GM21786 (cell line): ENCODE measurements around the gene RAB5B.
A peak's percentile ranks its signal among the peaks of the same experiment; 100 is the strongest.
"Not testable (repeated sequence)": the region's sequence is repeated elsewhere in the genome, so short reads cannot be mapped to it uniquely, and the experiment has no call there.

Experiments
- ATAC-seq: cut with Tn5 transposase; IDR thresholded peaks from one replicate; pipeline ENCODE4 v1.9.1; 2021; ENCODE audit not compliant: unreplicated experiment

Gene RAB5B

DNA sequence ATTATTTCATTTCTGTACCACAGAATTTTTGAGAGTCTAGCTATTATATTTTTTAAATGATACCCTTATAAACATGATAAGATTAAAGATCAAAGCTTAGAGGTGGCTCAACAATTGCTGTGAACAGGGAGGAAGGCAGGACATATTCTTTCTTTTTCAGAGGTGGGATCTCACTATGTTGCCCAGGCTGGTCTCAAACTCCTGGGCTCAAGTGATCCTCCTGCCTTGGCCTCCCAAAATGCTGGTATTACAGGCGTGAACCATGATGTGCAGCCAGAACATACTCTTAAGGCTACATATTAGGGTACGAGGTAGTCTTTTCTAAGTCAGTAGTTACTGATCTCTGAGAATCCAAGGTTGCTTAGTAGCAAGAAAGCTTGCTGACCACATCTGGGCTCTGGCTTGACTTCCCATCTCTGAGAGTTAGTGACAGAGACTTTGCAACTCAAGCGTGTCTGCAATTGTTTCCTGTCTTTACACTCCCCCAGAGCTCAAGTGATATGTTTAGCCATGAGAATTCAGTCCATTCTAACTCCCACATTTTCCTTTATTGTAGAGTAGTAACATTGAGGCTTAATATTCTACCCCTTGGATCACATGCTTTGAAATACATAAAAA lies 8.6 kb downstream of the RAB5B start:
- peak; percentile 93 for ATAC-seq

DNA sequence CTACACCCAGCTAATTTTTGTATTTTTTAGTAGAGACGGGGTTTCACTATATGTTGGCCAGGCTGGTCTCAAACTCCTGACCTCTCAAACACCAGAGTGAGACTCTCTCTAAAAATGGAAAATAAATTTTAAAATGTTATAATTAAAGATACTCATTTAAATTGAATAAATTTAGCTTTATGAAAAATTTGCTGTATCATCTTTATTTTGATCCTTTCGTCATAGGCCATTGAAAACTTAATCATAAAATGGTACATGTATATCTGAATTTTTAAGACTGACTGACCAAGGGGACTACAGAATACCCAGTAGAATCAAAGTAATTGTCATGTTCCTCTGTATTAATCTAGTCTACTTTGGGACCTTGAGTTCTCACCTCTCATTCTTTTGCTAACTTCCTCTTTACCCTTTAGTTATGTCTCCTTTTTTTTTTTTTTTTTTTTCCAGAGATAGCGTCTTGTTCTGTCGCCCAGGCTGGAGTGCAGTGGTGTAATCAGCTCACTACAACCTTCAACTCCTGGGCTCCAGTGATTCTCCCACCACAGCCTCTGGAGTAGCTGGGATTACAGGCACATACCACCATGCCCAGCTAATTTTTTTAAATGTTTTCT lies 9.5 kb downstream of the RAB5B start:
- ATAC-seq = no peak

DNA sequence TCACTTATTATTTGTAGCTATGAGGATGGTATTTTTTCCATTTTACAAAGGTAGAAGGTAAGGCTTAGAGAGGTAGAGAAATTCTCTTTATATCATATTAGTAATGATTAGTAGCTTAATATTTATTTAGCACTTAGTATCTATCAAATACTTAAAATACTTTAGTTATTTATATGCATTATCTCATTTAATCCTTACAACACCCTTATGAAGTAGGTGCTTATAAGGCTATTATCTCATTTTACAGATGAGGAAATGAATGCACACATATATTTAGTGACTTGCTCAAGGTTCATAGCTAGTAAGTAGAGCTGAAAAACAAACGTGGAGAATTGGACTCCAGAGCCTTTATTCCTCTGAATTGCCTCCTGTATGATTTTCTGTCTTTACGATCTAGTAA lies 11.0 kb downstream of the RAB5B start:
- ATAC-seq = no peak

DNA sequence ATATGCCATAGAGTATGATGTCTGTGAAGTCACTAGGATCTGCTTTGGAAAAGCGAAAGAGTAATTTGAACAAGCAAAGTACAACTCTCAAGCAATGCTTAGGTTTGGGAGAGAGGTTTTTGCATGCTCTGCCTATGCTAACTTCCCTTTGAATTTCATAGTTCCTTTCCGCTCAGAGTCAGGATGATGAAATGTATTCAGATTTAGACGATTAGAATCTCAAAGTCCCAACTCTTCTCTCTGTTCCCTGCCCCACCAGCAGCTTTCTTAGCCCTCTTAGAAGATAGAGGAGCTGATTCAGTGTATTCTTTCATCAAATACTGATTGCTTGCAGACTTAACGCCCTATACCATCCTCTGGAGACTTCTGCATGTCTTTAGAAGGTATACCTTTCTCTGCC lies 11.5 kb downstream of the RAB5B start:
- no peak for ATAC-seq

DNA sequence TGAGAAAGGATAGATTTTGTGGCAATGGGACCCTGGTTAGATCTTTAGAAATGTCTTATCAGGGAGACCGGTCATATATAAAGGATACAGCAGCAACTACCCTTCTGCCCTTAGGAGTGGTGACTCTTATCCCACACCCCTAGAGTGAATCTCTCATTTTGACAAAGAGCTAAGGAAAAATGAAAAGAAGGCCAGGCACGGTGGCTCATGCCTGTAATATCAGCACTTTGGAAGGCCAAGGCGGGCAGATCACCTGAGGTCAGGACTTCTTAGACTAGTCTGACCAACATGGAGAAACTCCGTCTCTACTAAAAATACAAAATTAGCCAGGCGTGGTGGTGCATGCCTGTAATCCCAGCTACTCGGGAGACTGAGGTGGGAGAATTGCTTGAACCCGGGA lies 12.1 kb downstream of the RAB5B start:
- not testable (repeated sequence) for ATAC-seq

DNA sequence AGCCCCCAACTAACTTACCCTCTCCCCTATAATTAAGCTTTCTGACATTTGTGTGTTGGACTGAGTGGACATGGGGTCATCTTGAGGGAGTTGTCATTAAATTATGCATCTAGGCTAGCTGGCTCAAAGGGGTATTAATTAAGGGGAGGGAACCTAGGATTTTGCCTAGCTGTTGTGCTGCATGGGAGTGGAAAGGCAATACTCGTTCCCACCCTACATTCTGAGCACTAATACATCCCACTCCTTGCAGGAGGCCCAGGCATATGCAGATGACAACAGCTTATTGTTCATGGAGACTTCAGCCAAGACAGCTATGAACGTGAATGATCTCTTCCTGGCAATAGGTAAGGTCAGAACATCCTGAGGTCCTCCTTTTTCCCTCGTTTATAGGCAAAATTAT lies 17.2 kb downstream of the RAB5B start:
- ATAC-seq = no peak

DNA sequence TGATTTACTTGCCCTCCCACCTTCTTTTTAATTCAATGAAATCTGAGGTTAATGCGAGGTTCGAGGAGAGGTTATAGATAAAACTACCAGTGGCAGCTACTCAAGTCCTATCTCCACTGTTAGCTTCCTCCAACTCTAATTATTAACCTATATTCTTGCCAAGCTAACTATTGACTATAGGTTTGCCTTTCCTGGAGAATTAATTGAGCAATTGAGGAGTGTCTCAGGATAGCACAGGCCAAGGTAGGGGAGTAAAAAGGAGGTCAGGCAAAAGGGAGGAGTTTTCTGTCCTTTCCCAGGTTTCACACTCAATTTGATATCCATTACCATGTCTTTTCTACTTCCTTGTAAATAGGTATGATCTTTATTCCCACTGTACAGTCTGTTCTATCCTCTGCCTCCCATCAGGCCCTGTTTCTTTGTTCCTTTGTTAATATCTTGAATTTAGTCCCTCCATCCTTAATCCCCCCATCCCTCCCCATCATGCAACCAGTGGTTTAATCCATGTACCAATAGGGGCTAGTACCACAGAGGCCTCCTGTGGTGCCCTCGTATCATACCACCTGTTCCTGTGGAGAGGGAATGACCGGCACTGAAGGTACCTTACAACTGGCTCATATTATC lies 19.5 kb downstream of the RAB5B start:
- no peak for ATAC-seq

DNA sequence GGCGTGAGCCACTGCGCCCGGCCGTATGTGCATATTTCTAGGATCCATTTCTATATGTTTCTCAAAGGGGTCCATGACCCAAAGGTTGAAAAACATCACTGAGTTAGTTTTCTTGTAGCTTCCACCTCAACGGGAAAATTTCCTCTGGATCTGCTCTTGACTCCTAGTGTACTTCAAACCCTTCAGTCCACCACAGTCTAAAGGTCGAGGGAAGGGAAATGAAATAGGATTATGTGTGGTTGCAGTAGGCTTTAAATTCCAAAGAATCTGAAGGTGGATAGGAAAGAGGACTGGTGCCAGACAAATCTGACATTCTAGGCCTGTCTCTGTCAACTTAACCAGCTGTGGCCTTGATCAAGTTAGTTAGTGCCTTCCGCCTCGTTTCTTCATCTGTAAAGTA lies 21.5 kb downstream of the RAB5B start:
- ATAC-seq = no peak

DNA sequence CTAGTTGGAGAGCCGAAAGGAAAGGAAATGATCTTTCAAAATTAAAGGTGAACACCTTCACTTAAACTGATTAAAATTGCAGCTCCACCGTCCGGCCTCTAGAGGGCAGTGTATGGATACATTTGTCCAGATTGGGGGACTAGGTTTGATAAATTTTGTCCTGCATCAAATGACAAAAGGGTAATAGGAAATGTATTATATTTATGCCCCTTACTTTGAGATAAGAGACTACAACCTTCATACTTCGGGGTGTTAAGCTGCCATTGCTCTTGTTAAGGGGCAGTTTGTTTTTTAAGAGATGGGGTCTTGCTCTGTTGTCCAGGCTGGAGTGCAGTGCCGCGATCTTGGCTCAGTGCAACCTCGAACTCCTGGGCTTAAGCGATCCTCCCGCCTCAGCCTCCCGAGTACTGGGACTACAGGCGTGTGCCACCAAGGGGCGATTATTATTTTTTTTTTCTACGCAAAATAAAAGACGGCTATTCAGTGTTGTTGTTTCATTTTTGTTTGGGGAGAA lies 22.4 kb downstream of the RAB5B start:
- no peak for ATAC-seq

DNA sequence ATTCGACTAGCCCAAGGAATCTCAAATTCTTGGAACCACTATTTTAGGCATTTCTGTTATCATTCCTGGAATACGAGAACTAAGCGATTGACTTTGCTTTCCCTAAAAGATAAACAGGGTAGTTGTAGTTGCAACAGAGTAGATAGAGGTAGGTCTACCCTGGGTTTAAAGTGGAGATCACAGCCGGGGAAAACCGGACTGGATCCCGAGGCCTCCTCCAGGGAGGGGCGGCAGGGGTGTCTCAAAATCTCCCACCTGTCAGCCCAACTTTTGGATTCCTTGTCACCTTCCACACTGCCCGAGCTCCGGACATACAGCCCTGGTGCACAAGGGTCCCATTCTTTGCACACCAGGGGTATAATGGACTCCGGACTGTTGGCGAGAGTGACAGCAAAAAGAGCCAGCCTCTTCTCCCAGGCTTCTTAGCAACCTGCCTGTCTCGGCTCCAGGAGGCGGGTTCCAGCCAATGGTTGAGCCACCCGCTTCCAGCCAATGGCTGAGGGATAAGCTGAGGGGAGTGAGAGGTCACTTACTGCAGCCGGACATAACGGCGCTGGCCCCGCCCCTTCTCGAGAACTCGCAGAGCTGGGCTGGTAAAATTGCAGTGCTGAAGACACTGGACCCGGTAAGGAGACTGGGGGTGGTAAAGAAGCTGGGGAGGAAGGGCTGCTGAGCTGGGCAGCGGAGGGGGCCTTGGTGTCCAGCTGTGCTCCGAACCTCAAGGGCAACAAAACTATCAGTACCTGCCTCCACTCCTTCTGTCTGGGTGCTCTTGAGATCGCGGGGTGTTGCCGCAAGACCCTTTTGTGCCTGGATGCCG lies 23.0 kb downstream of the RAB5B start, which contains the start of gene SUOX:
TSS of gene SUOX (plus strand) at position 562 of the 820 bp plus-strand sequence. CDS start 4,946 bp downstream, outside the sequence.
- peak; percentile 100 for ATAC-seq

DNA sequence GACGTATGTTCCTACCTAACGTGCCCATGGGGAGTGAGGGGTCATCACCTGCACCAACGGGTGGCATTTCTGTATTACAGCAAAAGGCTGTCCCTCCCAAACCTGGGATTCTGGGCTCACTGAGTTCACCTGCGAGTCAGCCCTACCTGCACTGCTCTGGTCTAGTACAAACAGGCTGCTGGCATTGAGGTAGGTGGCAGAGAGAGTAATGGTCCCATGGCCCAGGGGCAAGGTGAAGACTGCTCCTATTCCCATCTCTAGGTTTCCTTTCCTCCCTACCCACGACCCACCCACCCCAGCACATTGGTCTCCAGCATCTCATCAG lies 23.6 kb downstream of the RAB5B start:
- ATAC-seq = no peak

DNA sequence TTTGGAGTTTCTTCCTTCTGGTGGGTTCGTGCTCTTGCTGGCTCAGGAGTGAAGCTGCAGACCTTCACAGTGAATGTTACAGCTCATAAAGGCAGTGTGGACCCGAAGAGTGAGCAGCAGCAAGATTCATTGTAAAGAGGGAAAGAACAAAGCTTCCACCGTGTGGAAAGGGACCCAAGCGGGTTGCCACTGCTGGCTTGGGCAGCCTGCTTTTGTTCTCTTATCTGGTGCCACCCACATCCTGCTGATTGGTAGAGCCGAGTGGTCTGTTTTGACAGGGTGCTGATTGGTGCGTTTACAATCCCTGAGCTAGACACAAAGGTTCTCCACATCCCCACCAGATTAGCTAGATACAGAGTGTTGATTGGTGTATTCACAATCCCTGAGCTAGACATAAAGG lies 25.6 kb downstream of the RAB5B start:
- ATAC-seq = not testable (repeated sequence)

DNA sequence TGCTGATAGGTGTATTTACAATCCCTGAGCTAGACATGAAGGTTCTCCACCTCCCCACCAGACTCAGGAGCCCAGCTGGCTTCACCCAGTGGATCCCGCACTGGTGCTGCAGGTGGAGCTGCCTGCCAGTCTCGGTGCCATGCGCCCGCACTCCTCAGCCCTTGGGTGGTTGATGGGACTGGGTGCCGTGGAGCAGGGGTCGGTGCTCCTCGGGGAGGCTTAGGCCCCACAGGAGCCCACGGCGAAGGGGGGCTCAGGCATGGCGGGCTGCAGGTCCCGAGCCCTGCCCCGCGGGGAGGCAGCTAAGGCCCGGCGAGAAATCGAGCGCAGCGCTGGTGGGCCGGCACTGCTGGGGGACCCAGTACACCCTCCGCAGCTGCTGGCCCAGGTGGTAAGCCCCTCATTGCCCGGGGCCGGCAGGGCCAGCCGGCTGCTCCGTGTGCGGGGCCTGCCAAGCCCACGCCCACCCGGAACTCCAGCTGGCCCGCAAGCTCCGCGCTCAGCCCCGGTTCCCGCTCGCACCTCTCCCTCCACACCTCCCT lies 26.2 kb downstream of the RAB5B start:
- not testable (repeated sequence) for ATAC-seq

DNA sequence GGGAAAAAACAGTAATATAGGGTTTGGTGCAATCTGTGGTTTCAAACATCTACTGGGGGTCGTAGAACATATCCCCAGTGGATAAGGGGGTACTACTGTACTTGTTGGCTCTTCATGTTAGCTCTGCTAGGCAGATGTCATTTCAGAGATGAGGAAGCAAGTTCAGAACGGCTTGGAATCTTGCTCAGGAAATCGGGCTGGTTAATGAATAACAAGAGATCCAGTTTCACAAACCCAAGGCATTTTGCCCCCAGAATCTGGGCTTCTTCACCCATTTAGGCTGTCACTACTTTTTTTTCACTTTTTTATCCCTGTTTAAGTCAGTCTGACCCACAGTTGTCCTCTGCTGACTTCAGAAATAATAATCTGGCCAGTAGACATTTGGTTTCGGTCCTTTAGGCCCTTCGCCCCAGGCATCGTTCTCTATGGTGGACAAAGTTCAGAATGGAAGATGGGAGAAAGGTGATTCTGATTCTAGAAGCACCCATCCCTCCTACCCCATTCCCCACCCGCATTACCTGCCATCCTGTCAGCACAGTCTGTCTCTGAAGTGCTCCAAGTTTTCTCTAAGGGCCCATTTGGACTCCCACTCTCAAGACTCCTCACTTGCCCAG lies 27.7 kb downstream of the RAB5B start:
- ATAC-seq = no peak

DNA sequence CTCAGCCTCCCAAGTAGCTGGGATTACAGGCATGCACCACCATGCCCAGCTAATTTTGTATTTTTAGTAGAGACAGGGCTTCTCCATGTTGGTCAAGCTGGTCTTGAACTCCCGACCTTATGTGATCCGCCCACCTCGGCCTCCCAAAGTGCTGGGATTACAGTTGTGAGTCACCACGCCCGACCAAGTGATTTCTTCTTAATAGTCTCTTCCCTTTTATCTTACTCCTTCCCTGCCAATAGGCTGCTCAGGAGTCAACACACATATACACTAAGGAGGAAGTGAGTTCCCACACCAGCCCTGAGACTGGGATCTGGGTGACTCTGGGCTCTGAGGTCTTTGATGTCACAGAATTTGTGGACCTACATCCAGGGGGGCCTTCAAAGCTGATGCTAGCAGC lies 29.5 kb downstream of the RAB5B start:
- ATAC-seq = not testable (repeated sequence)

DNA sequence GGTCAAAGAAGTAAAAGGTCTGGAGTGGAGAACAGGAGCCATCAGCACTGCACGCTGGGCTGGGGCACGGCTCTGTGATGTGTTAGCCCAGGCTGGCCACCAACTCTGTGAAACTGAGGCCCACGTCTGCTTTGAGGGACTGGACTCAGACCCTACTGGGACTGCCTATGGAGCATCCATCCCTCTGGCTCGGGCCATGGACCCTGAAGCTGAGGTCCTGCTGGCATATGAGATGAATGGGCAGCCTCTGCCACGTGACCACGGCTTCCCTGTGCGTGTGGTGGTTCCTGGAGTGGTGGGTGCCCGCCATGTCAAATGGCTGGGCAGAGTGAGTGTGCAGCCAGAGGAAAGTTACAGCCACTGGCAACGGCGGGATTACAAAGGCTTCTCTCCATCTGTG lies 30.3 kb downstream of the RAB5B start:
- no peak for ATAC-seq

DNA sequence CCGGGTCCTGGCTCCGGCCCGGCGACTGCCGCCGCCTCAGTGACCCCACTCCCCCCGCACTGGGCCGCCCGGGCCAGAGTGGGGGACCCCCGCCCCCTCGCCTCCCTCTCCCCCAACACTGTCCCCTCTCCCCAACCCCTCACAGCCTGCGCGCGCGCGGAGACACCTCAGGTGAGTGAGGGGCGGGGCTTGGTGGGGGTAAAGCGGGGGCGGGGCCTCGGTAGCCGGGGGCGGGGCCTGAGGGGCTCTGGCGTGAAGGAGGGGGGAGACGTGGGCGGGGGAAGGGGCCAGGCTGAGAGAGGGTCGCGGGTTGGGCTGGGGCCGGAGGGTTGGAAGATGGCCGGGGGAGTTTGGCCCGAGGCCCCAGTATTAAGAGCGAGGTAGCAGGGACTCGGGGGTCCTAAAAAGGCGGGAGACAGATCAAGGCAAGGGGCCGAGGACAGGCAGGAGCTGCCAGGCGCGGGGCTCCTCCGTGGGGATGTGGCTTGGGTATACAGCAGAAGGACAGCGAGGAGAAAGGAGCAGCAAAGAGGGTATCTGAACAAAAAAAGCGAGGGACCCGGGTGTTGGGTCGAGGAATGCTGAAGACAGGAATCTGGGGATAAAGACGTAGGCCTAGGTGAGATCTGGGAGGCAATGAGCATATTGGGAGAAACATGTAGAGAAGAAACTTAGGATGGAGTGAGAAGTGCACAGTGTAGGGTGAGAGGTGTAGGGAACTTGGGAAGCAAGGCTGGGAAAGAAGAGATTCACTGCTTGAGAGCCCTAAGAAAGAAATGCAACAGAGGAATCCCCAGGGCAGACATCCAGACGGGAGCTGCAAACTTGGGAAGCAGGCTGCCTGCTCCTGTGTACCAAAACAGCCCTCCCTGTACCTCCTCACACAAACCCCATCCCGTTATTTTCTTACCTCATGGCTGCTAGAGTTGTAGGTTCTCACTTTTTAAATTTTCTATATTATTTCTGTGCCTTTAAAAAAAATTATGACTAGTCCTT lies 34.0 kb downstream of the RAB5B start:
- ATAC-seq = peak; percentile 44

DNA sequence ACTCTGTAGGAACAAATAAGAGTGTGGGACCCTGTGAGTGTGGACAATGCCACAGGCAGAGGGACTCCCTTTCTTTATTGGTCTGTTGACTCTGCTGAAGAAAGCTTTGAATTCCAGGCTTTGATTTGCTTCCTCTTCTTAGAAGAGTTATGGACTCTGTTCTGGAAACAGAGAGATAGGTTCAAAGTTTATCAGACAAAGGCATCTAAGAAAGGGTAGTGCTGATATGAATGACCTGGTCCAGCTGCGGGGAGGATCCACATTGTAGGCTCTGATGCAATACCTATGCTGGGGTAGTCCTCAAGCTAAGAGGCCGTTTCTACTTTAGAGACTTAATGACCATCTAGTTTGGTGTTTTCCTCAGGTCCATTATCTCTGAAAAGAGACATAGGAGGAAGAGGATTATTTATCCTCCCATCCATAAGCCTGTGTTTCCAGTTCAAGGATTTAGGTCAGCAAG lies 36.3 kb downstream of the RAB5B start:
- ATAC-seq = no peak

DNA sequence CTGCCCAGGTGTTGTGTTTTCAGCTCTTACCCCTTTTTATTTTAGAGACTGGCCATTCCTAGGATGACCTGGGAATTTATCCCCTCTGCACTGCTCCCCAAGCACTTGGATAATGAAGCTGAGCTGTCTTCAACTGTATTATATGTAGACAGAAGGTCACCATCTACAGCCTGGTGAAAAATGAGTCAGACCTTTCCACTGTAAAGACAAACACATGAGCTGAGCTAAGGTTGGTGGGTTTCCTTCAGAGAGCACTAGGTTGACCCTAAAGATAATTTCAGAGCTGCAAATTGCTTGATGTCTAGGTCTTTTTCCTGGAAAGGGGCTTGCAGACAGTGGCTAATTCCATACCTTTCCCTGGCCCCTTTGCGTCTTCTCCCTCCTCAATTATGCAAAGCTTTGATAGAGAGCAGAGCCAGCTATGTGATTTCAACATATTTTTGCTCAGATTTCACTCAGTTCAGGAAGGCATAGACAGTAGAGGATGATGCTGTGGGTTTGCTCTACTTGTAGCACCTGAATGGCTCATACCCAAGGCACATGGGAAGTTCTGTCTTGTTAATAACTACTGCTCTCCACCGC lies 37.7 kb downstream of the RAB5B start:
- ATAC-seq = no peak
